Tibial nerve (tissue), 3 donors: Measurements from ENCODE around the gene IGSF8.

Experiments used
- POLR2A ChIP-seq, 2 donors: fragments of 450-650 bp; IDR thresholded peaks; one replicate each; pipeline ENCODE4 v1.6.1; 2017; ENCODE audit warnings: antibody characterized with exemption in 2 of 2, mild to moderate bottlenecking in 2 of 2, moderate library complexity in 2 of 2
- TF ChIP-seq, protein P1 (sequence below), 5 experiments: fragments of 200-600 bp in 3 of 5; fragments of 450-650 bp in 2 of 5; sonication (generic) in 3 of 5; IDR thresholded peaks; one replicate each; pipeline ENCODE4 v1.5.1; 2016 to 2019; ENCODE audit warnings: antibody characterized with exemption in 5 of 5, mild to moderate bottlenecking in 3 of 5, moderate library complexity in 2 of 5

DNA sequence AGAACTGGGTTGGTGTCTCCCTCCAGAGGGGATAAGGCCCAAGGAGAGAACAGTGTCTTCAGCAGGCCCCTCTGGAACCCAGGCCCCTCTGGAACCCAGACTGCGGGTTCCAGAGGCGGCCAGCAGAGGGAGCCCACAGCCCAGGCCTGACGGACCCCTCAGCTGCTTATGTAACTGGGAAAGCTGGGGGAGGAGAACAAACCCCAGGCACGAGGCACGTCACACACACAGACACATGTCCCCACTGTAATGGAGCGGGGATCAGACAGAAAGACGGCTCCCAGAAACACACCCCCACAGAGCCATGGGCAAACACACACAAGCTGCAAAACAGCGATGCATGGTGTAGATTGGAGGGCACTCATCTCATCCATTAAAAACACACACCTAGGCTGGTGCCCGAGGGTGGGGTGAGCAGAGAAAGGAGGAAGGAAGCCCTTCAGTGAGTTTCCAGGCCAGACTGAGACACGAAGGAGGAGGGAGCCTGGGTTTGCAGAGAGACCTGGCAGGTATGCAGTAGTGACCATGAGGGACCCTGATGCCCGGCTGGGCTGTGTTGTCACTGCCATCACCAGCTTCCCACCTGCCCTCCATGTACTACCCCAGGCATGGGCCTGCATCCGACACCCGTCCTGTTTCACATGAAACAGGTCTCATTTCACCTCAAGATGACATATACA is 2.8 kb upstream of the IGSF8 start:
- TF ChIP-seq, protein P1, sequence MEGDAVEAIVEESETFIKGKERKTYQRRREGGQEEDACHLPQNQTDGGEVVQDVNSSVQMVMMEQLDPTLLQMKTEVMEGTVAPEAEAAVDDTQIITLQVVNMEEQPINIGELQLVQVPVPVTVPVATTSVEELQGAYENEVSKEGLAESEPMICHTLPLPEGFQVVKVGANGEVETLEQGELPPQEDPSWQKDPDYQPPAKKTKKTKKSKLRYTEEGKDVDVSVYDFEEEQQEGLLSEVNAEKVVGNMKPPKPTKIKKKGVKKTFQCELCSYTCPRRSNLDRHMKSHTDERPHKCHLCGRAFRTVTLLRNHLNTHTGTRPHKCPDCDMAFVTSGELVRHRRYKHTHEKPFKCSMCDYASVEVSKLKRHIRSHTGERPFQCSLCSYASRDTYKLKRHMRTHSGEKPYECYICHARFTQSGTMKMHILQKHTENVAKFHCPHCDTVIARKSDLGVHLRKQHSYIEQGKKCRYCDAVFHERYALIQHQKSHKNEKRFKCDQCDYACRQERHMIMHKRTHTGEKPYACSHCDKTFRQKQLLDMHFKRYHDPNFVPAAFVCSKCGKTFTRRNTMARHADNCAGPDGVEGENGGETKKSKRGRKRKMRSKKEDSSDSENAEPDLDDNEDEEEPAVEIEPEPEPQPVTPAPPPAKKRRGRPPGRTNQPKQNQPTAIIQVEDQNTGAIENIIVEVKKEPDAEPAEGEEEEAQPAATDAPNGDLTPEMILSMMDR (IDR thresholded peaks at IDR 0.05): peak; percentile 93 to 99 (median 95)
- peak in 1 of 2 donors; percentile 49 for TF ChIP-seq POLR2A (IDR thresholded peaks at IDR 0.05)
